Stimulated activated CD4-positive, alpha-beta T cell treated with anti-CD3 and anti-CD28 coated beads, Interleukin-12 subunit alpha, Interleukin-12 subunit beta, amount 100 ng/mL, for 24 hours (primary cell): Measurements from ENCODE around the gene IER3.
"Not testable (repeated sequence)": the region's sequence is repeated elsewhere in the genome, so short reads cannot be mapped to it uniquely, and the experiment has no call there.

Experiments
- DNase-seq, 2 experiments: peaks; one replicate each; pipeline ENCODE4 v3.0.0-alpha.2; 2020; ENCODE audit warnings: low read depth in 2 of 2

The IER3 gene

DNA sequence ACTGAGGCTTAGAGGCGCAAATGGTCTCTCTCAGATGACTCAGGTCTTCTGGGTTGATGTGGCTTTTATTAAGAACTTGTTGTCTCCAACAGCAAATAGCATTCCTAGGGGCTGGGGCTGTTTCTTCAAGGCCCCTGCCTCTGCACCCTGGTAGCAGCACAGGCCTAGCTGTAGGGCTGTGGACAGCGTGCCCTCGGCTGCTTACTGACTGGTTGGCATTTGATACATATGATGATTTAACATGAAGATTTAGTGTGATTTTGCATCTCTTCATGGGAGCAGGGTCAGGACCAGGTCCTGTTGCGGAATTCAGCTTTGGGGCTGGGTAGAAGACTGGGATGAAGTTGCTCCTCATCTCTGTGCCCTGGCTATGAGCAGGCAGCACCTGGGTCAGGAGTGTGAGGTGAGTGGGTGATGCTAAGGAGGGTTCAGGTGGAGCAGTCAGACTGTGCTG is 24.3 kb upstream of the IER3 start:
- DNase-seq: peak in 1 of 2 experiments; percentile 19

DNA sequence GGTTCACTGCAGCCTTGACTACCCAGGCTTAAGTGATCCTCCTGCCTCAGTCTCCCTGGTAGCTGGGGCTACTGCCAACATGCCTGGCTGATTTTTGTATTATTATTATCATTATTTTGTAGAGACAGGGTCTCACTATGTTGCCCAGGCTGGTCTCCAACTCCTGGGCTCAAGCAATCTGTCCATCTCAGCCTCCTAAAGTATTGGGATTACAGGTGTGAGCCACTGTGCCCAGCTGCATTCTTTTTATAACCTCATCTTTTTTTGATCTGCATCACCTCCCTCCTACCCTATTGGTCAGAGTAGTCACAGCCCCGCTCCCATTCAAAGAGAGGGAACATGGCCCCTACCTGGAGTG is 23.6 kb upstream of the IER3 start:
- no peak for DNase-seq

DNA sequence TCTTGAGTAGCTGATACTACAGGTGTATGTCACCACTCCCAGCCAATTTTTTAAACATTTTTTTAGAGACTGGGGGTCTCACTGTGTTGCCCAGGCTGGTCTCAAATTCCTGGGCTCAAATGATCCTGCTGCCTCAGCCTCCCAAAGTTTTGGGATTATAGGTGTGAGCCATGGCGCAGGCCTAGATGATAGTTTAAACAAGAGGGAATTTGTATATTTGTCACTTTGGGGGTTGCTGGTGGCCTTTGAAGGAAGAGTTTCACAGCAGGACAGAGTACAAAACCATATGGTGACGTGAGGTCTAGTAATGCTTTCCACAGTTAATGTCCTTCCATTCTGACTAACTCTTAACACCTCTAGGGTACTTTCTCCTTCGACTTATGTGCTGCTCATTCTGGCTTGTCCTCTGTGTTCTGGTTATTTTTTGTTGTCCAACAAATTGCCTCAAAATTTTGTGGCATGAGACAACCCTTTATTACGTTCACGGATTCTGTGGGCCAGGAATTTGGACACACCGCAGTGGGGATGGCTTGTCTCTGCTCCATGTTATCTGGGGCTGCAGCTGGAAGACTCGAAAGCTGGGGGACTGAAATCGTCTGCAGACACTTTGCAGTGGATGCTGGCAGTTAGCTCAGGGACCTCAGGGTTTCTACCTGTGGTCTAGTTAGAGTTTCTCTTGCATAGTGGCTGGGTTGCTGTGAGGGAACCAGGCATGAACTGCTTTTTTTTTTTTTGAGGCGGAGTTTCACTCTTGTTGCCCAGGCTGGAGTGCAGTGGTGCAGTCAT is 23.0 kb upstream of the IER3 start:
- no peak for DNase-seq

DNA sequence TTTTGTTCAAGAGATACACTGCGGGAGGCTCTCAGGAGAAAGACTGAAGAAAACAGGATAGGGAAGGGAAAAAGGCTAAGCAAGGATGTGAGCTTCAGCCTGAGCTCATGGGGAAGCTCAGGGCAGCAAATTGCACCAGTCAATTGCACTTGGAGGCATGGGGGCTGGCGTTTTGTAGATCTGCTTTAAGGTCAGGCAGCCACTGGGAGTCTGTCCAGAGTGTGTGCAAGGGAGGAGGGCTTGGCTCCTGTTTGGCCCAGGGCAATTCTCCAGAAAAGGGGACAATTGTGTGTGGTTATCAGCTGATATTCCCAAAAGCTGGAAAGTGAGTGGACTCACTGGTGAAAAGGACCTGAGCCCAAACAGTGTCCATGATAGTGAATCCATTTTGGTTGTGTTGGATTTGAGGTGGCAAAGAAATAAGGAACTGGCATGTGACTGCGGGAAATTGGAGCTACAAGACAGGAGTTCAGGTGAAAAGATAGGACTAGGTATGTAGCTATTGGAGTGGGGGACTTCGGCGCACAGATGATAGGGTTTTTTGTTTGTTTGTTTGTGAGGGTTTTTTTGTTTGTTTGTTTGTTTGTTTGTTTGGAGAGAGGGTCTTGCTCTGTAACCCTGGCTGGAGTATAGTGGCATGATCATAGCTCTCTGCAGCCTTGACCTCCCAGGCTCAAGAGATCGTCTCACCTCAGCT is 22.3 kb upstream of the IER3 start:
- DNase-seq: no peak

DNA sequence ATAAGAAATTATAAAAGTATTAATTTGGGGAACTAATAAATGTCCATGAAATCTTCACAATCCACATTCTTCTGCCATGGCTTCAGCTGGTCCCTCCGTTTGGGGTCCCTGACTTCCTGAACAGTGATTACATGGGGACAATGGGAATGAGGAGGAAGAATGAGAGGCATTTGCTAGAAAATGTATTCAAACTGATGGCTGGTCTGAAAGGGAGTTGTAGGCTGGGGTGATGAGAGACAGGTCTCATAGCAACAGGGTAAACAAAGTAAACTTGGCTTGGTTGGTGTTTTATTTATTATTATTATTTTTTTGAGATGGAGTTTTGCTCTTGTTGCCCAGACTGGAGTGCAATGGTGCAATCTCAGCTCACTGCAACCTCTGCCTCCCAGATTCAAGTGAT is 21.1 kb upstream of the IER3 start:
- not testable (repeated sequence) for DNase-seq

DNA sequence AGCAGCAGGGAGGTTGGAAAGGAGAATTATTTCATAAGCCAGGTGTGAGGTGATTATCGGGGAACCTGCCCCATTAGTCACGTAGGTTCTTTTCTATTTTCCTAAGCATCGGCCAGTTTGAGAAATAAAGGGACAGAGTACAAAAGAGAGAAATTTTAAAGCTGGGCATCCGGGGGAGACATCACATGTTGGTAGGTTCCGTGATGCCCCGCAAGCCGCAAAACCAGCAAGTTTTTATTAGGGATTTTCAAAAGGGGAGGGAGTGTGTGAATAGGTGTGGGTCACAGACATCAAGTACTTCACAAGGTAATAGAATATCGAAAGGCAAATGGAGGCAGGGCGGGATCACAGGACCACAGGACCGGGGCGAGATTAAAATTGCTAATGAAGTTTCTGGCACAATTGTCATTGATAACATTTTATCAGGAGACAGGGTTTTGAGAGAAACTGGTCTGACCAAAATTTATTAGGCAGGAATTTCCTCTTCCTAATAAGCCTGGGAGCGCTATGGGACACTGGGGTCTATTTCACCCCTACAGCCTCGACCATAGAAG is 20.2 kb upstream of the IER3 start:
- not testable (repeated sequence) for DNase-seq

DNA sequence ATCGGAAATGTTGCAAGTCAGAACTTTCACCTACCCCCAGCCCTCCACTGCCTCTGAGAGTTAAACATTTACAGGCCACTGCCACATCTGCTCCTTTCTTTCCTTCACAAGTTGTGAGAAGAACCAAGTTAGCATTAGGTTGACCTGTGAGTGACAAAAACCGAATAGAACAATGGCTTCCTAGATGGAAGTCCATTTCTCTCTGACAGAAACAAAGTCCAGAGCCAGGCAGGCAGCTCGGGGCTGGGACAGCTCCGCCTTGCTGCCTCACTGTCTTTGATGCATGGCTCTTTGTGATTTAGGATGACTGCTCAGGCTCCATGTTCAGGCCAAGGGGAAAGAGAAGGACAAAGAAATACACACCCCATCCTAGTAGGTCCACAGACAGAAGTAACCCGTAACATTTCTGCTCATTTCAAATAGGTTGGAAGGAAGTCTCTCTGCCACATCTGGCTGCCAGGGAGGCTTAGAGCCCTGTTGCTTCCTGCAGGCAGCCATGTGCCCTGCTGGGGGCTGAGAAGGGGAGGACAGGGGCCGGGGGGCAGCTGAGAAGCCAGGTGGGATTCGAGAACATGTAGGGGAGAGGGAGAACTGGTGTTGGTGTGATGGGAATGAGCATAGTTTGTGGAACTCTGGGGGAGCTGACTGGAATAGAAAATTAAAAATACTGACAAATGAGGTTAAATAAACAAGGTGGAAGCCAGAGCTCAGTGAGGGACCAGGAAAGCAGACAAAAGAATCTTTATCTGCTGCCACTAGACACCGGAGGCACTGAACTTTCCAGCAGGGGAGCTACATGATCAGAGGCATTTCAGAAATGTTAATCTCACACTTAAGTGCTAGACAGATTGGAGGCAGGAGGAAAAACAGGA is 19.5 kb upstream of the IER3 start:
- DNase-seq: no peak

DNA sequence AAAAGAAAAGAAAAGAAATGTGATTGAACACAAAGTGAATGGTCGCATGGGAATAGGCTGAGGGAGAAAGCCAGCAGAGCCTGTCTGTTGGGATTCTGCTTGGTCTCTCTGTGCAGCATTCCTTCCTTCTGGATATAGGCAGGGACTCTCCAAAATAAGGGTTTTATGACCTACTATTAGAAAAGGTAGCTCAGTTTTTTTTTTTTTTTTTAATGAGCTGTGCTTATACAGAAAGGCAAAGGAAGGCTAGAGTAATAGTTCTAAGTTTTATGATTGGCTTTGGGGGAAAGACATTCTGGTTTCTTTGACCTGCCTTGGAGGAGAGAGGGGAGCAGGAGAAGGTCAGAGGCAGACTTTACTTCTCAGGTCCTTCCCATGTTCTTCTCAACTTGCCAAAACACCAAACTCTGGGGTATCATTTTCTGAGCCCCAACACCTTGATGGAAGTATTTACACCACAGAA is 18.8 kb upstream of the IER3 start:
- no peak for DNase-seq

DNA sequence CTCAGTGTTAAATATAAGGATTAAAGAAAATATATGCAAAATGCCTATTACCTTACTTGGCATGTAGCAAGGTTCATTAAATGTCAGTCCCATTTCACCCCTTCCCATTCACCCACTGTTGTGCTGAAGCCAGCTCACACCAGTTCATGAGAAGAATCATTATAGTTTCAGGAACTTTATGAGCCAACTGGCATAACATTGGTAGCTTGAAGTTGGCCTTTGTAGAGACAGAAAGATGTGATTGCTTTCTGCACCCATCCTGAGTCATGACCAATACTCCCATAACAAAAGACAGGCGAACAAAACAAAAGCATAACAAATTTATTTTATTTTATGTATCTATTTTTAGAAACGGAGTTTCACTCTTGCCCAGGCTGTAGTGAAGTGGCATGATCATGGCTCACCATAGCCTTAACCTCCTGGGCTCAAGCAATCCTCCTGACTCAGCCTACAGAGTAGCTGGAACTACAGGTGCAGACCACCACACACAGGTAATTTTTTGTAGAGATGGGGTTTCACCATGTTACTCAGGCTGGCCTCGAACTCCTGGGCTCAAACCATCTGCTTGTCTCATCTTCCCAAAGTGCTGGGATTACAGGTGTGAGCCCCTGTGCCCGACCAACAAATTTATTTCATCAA is 17.6 kb upstream of the IER3 start:
- no peak for DNase-seq

DNA sequence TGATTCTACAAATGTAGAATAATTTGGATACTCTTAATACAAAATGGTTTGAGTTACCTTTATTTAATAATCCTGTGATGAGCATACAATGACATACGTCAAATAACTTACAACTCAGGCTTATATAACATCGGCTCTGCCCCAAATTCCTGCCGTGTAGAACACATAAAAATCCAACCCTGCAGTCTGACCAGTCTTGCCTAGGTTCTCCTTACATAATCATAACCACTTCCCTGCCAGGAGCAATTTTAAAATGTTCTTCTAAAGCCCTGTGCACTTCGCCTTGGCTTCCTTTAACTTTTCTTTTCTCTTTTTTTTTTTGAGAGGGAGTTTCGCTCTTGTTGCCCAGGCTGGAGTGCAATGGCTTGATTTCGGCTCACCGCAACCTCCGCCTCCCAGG is 16.2 kb upstream of the IER3 start:
- no peak for DNase-seq

DNA sequence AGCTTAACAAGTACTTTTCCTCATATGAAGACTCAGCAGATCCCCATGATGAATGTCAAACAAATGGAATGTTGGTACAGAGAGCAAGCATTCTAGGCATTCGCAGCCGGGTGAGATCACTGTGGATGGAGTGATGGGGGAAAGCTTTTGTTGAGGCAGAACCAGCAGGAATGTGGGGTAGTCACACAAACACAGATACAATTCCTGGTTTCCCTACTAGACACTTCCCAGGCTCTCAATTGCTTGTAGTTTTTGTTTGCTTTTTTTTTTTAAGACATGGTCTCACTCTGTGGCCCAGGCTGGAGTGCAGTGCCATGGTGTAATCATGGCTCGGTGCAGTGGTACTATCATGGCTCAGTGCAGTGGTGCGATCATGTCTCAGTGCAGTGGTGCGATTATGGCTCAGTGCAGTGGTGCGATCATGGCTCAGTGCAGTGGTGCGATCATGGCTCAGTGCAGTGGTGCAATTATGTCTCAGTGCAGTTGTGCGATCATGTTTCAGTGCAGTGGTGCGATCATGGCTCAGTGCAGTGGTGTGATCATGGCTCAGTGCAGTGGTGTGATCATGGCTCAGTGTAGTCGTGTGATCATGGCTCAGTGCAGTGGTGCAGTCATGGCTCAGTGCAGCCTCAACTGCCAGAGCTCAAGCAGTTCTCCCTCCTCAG is 15.4 kb upstream of the IER3 start:
- no peak for DNase-seq

DNA sequence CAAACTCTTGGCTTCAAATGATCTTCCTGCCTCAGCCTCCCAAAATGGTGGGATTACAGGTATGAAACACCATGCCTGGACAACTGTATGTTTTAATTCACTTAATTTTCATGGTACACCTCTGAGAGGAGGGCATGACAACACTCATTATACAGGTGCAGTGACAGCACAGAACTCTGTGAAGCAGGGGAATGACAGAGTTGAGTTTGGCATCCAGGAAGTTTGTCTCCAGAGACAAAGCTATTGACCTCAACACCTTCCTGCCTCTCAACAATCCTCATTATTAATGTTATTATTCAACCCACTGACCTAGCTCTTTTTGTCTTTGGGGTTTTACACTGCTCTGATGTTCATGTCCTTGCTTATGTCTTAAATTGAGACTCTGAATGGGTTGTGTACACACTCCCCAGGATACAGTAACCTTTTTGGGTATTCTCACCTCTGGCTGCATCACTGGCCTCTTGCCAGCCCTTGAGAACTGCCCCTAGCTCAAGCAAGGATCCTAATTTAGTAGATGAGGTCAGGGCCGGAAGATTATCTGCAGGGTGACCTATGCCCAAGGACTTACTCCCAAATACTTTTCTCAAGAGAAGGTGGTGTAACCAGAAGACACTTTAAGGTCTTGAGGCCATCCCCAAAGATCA is 13.0 kb upstream of the IER3 start:
- no peak for DNase-seq

DNA sequence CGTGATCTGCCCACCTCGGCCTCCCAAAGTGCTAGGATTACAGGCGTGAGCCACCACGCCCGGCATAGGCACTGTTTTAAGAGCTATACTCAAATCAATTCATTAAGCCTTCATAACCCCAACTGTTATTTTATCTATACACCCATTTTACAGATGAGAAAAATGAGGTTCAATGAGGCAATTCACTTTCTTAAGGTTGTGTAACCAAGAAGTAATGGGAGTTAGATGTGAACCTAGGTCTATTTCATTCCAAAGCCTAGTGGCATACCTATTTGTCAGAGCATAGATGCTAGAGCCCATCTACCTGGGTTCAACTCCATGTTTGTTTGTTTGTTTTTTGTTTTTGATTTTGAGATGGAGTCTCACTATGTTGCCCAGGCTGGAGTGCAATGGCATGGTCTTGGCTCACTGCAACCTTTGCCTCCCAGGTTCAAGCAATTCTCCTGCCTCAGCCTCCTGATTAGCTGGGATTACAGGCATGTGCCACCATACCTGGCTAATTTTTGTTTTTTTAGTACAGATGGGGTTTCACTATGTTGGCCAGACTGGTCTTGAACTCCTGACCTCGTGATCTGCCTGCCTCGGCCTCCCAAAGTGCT is 12.2 kb upstream of the IER3 start:
- DNase-seq: not testable (repeated sequence)

DNA sequence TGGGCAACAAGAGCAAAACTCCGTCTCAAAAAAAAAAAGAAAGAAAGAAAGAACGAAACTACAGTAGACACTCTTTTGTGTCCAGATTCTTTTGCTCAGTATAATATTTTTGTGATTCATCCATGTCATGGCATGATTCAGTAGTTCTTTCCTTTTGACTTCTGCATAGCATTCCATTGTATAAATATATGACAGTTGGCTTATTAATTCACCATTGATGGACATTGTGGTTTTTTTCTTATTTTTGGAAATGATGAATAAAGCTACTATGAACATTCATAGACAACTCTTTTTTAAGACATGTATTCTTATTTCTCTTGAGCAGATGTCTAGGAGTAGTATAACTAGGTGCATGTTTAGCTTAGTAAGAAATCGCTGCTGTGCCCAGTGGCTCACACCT is 10.3 kb upstream of the IER3 start:
- DNase-seq: no peak

DNA sequence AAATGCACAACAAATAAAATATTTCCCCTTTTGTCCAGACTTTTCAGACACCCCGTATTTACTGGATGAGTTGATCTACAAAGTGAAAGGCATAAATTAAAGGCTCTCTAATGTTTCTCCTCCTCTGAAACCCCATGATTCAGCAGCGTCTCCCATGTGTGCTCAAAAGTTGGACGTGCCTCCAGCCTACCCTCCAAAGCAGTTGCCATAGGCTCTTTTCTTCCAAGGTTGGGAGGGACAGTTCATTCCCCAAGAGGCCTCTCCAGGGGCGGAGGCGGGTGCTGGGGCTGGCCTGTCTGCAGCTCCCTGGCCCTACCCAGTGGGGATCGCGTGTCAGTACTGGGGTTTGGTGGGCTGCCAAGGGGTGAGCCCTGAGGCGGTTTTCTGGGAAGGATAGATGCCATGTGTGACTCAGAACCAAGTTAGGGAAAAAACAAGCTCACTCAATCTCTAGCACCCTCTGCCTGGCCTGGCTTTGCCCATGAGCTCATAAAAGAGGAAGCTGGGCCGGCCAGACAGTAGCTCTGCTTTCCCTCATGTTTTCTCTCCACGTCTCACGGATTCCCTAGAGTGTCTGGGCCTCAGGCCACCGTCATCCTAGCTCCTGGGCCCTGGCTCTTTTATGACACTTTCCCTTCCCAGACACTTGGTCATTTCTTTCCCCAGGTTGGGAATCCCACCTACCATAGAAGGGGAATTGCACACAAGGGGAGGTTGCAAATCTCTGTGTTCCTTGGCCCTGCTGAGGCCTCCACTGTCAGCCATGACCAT is 8.0 kb upstream of the IER3 start:
- no peak for DNase-seq

DNA sequence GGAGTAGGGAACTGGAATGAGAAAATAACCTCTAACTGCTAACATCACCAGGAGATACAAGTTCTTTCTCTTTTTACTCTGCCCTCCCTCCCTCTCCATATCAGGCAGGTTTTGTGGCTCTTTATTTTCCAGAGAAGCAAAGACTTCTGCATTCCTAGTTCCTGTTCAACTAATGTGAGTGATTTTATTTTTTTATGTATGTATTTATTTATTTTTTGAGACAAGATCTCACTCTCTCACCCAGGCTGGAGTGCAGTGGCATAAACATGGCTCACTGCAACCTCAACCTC is 6.0 kb upstream of the IER3 start:
- DNase-seq: no peak

DNA sequence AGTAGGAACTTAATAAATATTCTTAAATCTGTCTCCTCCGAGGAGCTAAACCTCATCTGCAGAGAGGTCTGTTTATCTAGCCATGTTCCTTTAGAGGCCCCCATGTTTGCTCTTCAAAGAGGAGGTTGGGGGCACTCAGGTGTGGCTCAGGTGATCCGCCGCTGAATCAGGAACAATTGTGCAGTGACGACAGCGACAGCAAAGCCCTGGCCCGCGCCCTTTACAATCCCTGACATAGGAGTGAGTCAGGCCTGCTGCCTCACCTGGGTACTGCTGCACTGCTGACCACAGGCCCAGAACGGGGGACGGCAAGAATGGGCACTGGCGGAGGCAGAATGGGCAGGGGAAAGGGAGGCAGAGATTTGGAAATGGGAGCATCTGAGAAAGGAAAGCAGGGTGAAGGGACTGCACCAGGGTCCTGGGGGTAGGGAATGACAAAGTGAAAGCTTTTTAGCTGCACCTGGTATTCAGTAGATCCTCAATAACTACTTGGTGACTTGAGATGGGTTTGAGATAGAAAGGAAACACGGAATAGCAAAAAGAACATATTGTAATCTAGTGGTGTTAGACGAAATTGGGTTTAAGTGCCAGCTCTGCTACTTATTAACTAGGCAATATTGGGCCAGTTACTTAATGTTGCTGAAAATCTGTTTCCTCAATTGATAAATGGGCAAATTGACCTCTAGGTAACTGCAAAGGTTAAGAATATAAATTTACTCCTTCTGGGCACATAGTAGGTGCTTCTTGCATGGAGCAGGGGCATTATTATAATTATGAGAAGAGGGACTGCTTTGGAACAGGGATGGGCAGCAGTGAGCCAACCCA is 5.4 kb upstream of the IER3 start:
- no peak for DNase-seq

DNA sequence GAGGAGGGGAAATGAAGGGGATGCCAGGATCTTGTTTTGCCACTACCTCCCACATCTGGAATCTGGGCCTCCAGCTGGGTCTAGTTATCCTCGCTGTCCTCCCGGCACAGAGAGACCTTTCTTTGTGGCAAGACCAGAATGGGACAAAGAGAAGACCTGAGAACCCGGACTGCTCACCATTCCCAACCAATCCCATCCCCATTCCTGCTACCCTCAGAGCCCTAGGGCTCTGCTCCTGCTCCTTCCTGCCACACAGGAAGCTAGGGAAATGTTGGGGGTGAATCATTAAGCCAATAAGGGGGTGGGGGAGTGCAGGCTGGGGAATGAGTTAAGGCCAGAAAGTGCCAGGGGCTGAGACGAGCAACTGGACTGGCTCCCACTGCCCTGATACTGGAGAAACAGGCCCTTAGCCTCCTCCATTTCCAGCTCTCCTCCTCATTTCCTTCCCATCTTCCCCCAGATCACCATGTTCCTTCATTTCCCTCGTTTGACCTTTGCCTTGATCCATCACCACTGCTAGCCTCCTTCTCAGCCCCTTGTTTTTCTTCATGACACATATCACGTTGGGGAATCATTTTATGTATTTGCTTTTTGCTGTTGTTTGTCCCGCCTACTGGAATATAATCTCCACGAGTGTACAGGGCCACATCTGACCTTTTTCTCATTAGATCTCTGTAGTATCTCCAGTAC is 4.6 kb upstream of the IER3 start:
- no peak for DNase-seq
